A549 (cell line): ENCODE data around the gene LIG3.

ENCODE experiments used
- MAZ ChIP-seq: fragments of 150-350 bp; IDR thresholded peaks from 2 replicates; pipeline ENCODE4 v1.6.1; 2014; ENCODE audit warnings: antibody characterized with exemption, low read depth, low read length, borderline replicate concordance
- NFE2L2 ChIP-seq: fragments of 150-350 bp; conservative IDR thresholded peaks from 2 replicates; pipeline ENCODE4 v1.6.1; 2014; ENCODE audit warnings: low read length

GRCh38 chr17:35056013-35056412, 75.7 kb downstream of the LIG3 start:
- TF ChIP-seq NFE2L2 = no peak
- TF ChIP-seq MAZ = no peak
